ENCODE data around the gene RPP21. TPM values are rescaled to one million over a fixed set of nuclear protein-coding genes. Genes with fewer than 3 reads are reported as not detected.

RPP21 gene
- total RNA-seq, 1 donor from 2014 or later = 38.0 TPM

GRCh38 chr6:30329331-30329730 is 15.6 kb upstream of the RPP21 start:
- Histone ChIP-seq H3F3A (ENCODE audit: low read depth) (peaks cover 16% of the 10 kb centered on the region), H3K27ac (no peak overlapping the region), H3K4me3 (no peak overlapping the region), H3K9ac (no peak overlapping the region), H2AFZ (replicated peaks) (no peak overlapping the region), H3K9me3 (ENCODE audit: low read depth) (no peaks in the 10 kb centered on the region), H3K4me2 (no peak overlapping the region), H4K20me1 (ENCODE audit: low read depth) (peaks cover 12% of the 10 kb centered on the region), H3K27me3 (no peaks in the 10 kb centered on the region), H3K79me2 (ENCODE audit: low read depth) (peaks cover 32% of the 10 kb centered on the region), H3K36me3 (peaks cover 5% of the 10 kb centered on the region), H3K4me1 (peaks cover 15% of the 10 kb centered on the region)
- peaks cover 22% of the 10 kb centered on the region for H3K4me1 Mint-ChIP-seq
- no peaks in the 10 kb centered on the region for H3K27me3 Mint-ChIP-seq (ENCODE audit: insufficient read depth, low read depth)
- TF ChIP-seq CTCF (IDR thresholded peaks at IDR 0.05) (no peak), EZH2 (IDR thresholded peaks at IDR 0.05) (no peak), EZH2phosphoT487 (IDR thresholded peaks at IDR 0.05) (no peak)
- no peaks in the 10 kb centered on the region for H3K9me3 Mint-ChIP-seq
- no peak for DNase-seq (ENCODE audit: low spot score)
- no peak overlapping the region for H3K27ac Mint-ChIP-seq
- H3K4me3 Mint-ChIP-seq = no peak overlapping the region
- peaks cover 3% of the 10 kb centered on the region for H3K36me3 Mint-ChIP-seq

GRCh38 chr6:30331981-30332380 is 13.0 kb upstream of the RPP21 start:
- Histone ChIP-seq H3K27ac (no peak overlapping the region), H3K9me3 (ENCODE audit: low read depth) (no peaks in the 10 kb centered on the region), H3K36me3 (peaks cover 5% of the 10 kb centered on the region), H4K20me1 (ENCODE audit: low read depth) (no peaks in the 10 kb centered on the region), H3K4me2 (no peak overlapping the region), H3K4me3 (no peak overlapping the region), H2AFZ (replicated peaks) (no peak overlapping the region), H3F3A (ENCODE audit: low read depth) (no peaks in the 10 kb centered on the region), H3K4me1 (peaks cover 6% of the 10 kb centered on the region), H3K79me2 (ENCODE audit: low read depth) (peaks cover 12% of the 10 kb centered on the region), H3K27me3 (no peaks in the 10 kb centered on the region), H3K9ac (no peak overlapping the region)
- peaks cover 10% of the 10 kb centered on the region for H3K4me1 Mint-ChIP-seq
- DNase-seq (ENCODE audit: low spot score) = no peak
- H3K4me3 Mint-ChIP-seq = no peak overlapping the region
- H3K36me3 Mint-ChIP-seq = peaks cover 10% of the 10 kb centered on the region
- H3K9me3 Mint-ChIP-seq = no peaks in the 10 kb centered on the region
- H3K27ac Mint-ChIP-seq = no peak overlapping the region
- H3K27me3 Mint-ChIP-seq (ENCODE audit: insufficient read depth, low read depth) = no peaks in the 10 kb centered on the region
- TF ChIP-seq EZH2phosphoT487 (IDR thresholded peaks at IDR 0.05) (no peak), CTCF (IDR thresholded peaks at IDR 0.05) (no peak), EZH2 (IDR thresholded peaks at IDR 0.05) (no peak)

GRCh38 chr6:30334075-30334783 is 10.7 kb upstream of the RPP21 start:
- no peaks in the 10 kb centered on the region for H3K4me1 ChIP-seq
- no peak overlapping the region for H3K4me2 ChIP-seq
- H3K4me3 ChIP-seq = no peak overlapping the region
- Mint-ChIP-seq H3K9me3 (no peaks in the 10 kb centered on the region), H3K36me3 (peaks cover 17% of the 10 kb centered on the region), H3K27ac (no peak overlapping the region), H3K27me3 (ENCODE audit: insufficient read depth, low read depth) (no peaks in the 10 kb centered on the region), H3K4me3 (no peak overlapping the region), H3K4me1 (no peaks in the 10 kb centered on the region)
- no peaks in the 10 kb centered on the region for H3K79me2 ChIP-seq (ENCODE audit: low read depth)
- no peaks in the 10 kb centered on the region for H3F3A ChIP-seq (ENCODE audit: low read depth)
- H4K20me1 ChIP-seq (ENCODE audit: low read depth) = no peaks in the 10 kb centered on the region
- peaks cover 5% of the 10 kb centered on the region for H3K36me3 ChIP-seq
- H3K27me3 ChIP-seq = no peaks in the 10 kb centered on the region
- H3K9me3 ChIP-seq (ENCODE audit: low read depth) = no peaks in the 10 kb centered on the region
- DNase-seq (ENCODE audit: low spot score) = no peak
- no peak overlapping the region for H3K9ac ChIP-seq
- H3K27ac ChIP-seq = no peak overlapping the region
- TF ChIP-seq CTCF (IDR thresholded peaks at IDR 0.05) (no peak), EZH2phosphoT487 (IDR thresholded peaks at IDR 0.05) (no peak), EZH2 (IDR thresholded peaks at IDR 0.05) (no peak)
- no peak overlapping the region for H2AFZ ChIP-seq (replicated peaks)
